Measurements from ENCODE around the gene APOL3. TPM values are rescaled to one million over a fixed set of nuclear protein-coding genes. Genes with fewer than 3 reads are reported as not detected.
"Not testable (repeated sequence)": the region's sequence is repeated elsewhere in the genome, so short reads cannot be mapped to it uniquely, and the experiment has no call there.

The APOL3 gene
- total and polyA plus RNA-seq, 4 donors, result 3.0 to 15.1 (median 5.6) TPM

- H3K27me3 ChIP-seq (ENCODE audit: control insufficient read depth, insufficient read depth, low read length); DNase-seq (ENCODE audit: low read depth in 4 of 6, low spot score in 6 of 6); H3K36me3 ChIP-seq (ENCODE audit: control insufficient read depth, insufficient read depth, low read length); H3K4me3 ChIP-seq (ENCODE audit: low read depth, low read length); H3K27ac ChIP-seq (ENCODE audit: low read depth, low read length); H3K9me3 ChIP-seq (ENCODE audit: control insufficient read depth, insufficient read depth, low read length): not testable (repeated sequence)
- WGBS (ENCODE audit: insufficient coverage), result 73% methylated on average over 4 of the region's 7 CpGs
- peaks cover 16% of the 10 kb centered on the region for H3K4me1 ChIP-seq (ENCODE audit: control insufficient read depth, insufficient read depth, low read length)
These were observed 42.9 kb upstream of the APOL3 start for GRCh38 chr22:36203441-36203840.

DNA sequence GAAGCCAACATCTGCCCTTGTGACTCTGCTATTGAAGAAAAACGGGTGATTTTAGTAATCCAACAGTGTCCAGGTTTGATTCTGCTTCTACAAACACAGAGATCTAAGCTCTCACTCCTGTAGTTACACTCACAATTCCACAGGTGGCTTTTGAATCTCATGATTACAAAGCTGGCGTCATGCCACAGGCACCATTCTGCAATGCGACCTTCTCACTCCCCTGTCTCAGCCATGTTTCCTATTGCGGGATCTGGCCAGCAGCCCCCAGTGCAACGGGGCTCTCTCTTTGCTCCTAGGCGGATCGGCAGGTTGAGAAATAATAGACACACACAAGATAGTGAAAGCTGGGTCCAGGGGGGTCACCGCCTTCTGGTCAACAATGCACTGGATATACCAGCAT lies 42.4 kb upstream of the APOL3 start:
- WGBS (ENCODE audit: insufficient coverage), result 53% methylated on average over 4 of the region's 8 CpGs
- H3K36me3 ChIP-seq (ENCODE audit: control insufficient read depth, insufficient read depth, low read length); H3K9me3 ChIP-seq (ENCODE audit: control insufficient read depth, insufficient read depth, low read length); H3K27me3 ChIP-seq (ENCODE audit: control insufficient read depth, insufficient read depth, low read length); H3K4me3 ChIP-seq (ENCODE audit: low read depth, low read length): not testable (repeated sequence)
- Histone ChIP-seq H3K27ac (ENCODE audit: low read depth, low read length) (peak overlapping the region; percentile 7), H3K4me1 (ENCODE audit: control insufficient read depth, insufficient read depth, low read length) (peaks cover 19% of the 10 kb centered on the region)
- DNase-seq (ENCODE audit: low read depth in 4 of 6, low spot score in 6 of 6), result peak in 2 of 6 donors; percentile 41 to 49

DNA sequence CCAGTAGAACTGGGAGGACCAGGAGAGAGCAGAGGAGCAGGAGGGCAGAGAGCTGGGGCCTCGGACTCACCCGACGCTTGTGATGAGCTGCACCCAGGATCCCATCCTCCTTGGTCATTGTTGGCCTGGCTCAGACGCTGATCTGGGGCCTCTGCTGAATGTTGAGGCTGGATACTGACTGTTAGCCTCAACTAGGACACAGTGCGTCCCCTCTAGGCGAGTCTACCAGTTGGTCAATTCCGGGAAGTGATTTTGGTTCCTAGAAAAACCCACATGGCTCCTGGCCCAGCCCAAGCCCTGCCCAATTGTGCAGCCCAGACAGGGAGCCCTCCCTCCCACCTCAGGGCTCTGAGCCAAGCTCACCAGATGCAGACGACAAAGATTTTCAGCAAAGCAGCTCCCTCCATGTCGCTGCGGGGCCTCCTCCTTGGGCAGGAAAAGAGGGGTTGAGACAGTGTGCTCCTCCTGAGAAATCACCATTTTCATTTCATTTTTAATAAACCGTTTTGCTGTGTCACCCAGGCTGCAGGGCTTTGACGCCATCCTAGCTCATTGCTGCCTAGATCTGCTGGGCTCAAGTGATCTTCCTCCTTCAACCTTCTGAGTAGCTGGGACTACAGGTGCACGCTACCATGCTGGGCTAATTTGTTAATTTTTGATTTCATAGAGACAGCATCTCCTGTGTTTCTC lies 41.2 kb upstream of the APOL3 start, which contains the start of gene APOL4:
Gene APOL4 (minus strand): TSS at position 180 of the 690 bp plus-strand sequence. CDS start 75 bp downstream, at position 105.
- peak in 3 of 6 donors; percentile 39 to 90 (median 76) for DNase-seq (ENCODE audit: low read depth in 4 of 6, low spot score in 6 of 6)
- Histone ChIP-seq H3K27ac (ENCODE audit: low read depth, low read length) (peak within 1 kb of the TSS; percentile 75), H3K9me3 (ENCODE audit: control insufficient read depth, insufficient read depth, low read length) (no peaks in the 10 kb centered on the region), H3K36me3 (ENCODE audit: control insufficient read depth, insufficient read depth, low read length) (no peaks in the 10 kb centered on the region), H3K4me1 (ENCODE audit: control insufficient read depth, insufficient read depth, low read length) (peaks cover 30% of the 10 kb centered on the region), H3K4me3 (ENCODE audit: low read depth, low read length) (peak within 1 kb of the TSS; percentile 18), H3K27me3 (ENCODE audit: control insufficient read depth, insufficient read depth, low read length) (no peaks in the 10 kb centered on the region)
- 55% methylated on average over 9 of the region's 13 CpGs for WGBS (ENCODE audit: insufficient coverage)

GRCh38 chr22:36201025-36201424 lies 40.5 kb upstream of the APOL3 start:
- peaks cover 35% of the 10 kb centered on the region for H3K4me1 ChIP-seq (ENCODE audit: control insufficient read depth, insufficient read depth, low read length)
- H3K4me3 ChIP-seq (ENCODE audit: low read depth, low read length); DNase-seq (ENCODE audit: low read depth in 4 of 6, low spot score in 6 of 6); H3K9me3 ChIP-seq (ENCODE audit: control insufficient read depth, insufficient read depth, low read length); H3K27me3 ChIP-seq (ENCODE audit: control insufficient read depth, insufficient read depth, low read length); H3K36me3 ChIP-seq (ENCODE audit: control insufficient read depth, insufficient read depth, low read length): not testable (repeated sequence)
- H3K27ac ChIP-seq (ENCODE audit: low read depth, low read length), result peak overlapping the region; percentile 75
- WGBS (ENCODE audit: insufficient coverage), result no CpG with 5 or more reads among the region's 5 CpGs

- Histone ChIP-seq H3K9me3 (ENCODE audit: control insufficient read depth, insufficient read depth, low read length) (no peaks in the 10 kb centered on the region), H3K4me3 (ENCODE audit: low read depth, low read length) (no peak overlapping the region), H3K27me3 (ENCODE audit: control insufficient read depth, insufficient read depth, low read length) (no peaks in the 10 kb centered on the region), H3K4me1 (ENCODE audit: control insufficient read depth, insufficient read depth, low read length) (peaks cover 35% of the 10 kb centered on the region), H3K27ac (ENCODE audit: low read depth, low read length) (peak overlapping the region; percentile 68), H3K36me3 (ENCODE audit: control insufficient read depth, insufficient read depth, low read length) (no peaks in the 10 kb centered on the region)
- WGBS (ENCODE audit: insufficient coverage), result 98% methylated on average over 3 of the region's 5 CpGs
- no peak for DNase-seq (ENCODE audit: low read depth in 4 of 6, low spot score in 6 of 6)
These were observed 38.5 kb upstream of the APOL3 start for GRCh38 chr22:36199001-36199551.

GRCh38 chr22:36198536-36198935 lies 38.0 kb upstream of the APOL3 start:
- H3K36me3 ChIP-seq (ENCODE audit: control insufficient read depth, insufficient read depth, low read length), result no peaks in the 10 kb centered on the region
- H3K27me3 ChIP-seq (ENCODE audit: control insufficient read depth, insufficient read depth, low read length), result no peaks in the 10 kb centered on the region
- no peak overlapping the region for H3K4me3 ChIP-seq (ENCODE audit: low read depth, low read length)
- peaks cover 35% of the 10 kb centered on the region for H3K4me1 ChIP-seq (ENCODE audit: control insufficient read depth, insufficient read depth, low read length)
- peak overlapping the region; percentile 68 for H3K27ac ChIP-seq (ENCODE audit: low read depth, low read length)
- no peak for DNase-seq (ENCODE audit: low read depth in 4 of 6, low spot score in 6 of 6)
- H3K9me3 ChIP-seq (ENCODE audit: control insufficient read depth, insufficient read depth, low read length), result no peaks in the 10 kb centered on the region
- WGBS (ENCODE audit: insufficient coverage), result 88% methylated on average over 3 of the region's 3 CpGs

DNA sequence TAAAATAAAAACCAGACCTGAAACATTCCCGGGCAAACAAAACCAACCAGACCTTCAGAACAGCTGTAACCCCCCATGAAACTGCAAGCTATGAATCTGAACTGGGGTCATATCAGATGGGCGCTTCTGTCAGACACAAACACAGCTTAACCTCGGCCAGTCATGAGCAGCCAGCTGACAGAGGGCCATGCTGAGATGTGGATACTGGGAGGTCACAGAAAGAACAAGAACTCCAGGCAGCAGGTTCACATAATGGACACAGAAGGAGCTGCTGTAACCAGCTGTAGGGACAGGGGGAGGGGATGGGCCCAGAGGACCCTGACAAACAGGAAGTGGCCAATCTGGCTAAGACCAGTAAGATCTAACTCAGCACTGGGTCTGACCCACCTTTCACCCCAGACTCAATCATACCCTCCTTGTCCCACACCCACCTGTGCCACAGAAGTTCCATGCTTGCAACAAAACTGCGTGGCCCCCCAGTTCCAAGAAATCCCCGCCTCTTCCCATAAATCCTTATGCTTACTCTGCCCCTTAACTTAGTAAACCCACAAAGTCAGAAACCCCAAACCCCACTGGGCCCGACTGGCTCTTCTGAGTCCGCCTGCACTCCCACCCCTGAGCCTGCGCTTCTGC lies 37.1 kb upstream of the APOL3 start:
- H3K27ac ChIP-seq (ENCODE audit: low read depth, low read length), result peak overlapping the region; percentile 68
- DNase-seq (ENCODE audit: low read depth in 4 of 6, low spot score in 6 of 6), result peak in 3 of 6 donors; percentile 14 to 62 (median 56)

DNA sequence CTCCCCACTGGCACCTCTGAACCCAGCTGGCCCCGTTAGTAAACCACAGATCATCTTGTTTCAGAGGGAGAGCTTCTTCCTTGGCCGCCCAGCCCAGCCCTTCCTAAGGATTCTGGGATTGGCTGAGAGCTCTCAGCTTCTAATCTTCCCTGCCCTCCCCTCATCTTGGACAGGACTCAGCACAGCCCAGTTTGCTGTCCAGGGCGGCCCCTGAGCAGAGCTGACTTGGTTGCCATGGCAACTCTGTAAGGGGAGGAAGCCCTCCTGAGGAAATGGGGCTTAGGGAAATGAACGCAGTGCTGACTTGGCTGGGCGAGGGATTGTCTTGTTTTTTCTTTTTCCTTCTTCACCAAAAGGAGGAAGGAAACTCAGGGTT lies 36.5 kb upstream of the APOL3 start:
- Histone ChIP-seq H3K4me3 (ENCODE audit: low read depth, low read length) (no peak overlapping the region), H3K27ac (ENCODE audit: low read depth, low read length) (peak overlapping the region; percentile 68), H3K27me3 (ENCODE audit: control insufficient read depth, insufficient read depth, low read length) (no peaks in the 10 kb centered on the region), H3K36me3 (ENCODE audit: control insufficient read depth, insufficient read depth, low read length) (no peaks in the 10 kb centered on the region), H3K9me3 (ENCODE audit: control insufficient read depth, insufficient read depth, low read length) (no peaks in the 10 kb centered on the region), H3K4me1 (ENCODE audit: control insufficient read depth, insufficient read depth, low read length) (peaks cover 30% of the 10 kb centered on the region)
- DNase-seq (ENCODE audit: low read depth in 4 of 6, low spot score in 6 of 6), result peak in 5 of 6 donors; percentile 50 to 93 (median 61)
- 11% methylated on average over 1 of the region's 5 CpGs for WGBS (ENCODE audit: insufficient coverage)

More for the DNA sequence above, 37.1 kb upstream of the APOL3 start:
- Histone ChIP-seq H3K4me1 (ENCODE audit: control insufficient read depth, insufficient read depth, low read length) (peaks cover 33% of the 10 kb centered on the region), H3K9me3 (ENCODE audit: control insufficient read depth, insufficient read depth, low read length) (no peaks in the 10 kb centered on the region), H3K4me3 (ENCODE audit: low read depth, low read length) (no peak overlapping the region), H3K36me3 (ENCODE audit: control insufficient read depth, insufficient read depth, low read length) (no peaks in the 10 kb centered on the region), H3K27me3 (ENCODE audit: control insufficient read depth, insufficient read depth, low read length) (no peaks in the 10 kb centered on the region)
- 64% methylated on average over 6 of the region's 8 CpGs for WGBS (ENCODE audit: insufficient coverage)

- H3K9me3 ChIP-seq (ENCODE audit: control insufficient read depth, insufficient read depth, low read length), result no peaks in the 10 kb centered on the region
- H3K36me3 ChIP-seq (ENCODE audit: control insufficient read depth, insufficient read depth, low read length), result no peaks in the 10 kb centered on the region
- H3K27ac ChIP-seq (ENCODE audit: low read depth, low read length), result peak overlapping the region; percentile 68
- H3K4me3 ChIP-seq (ENCODE audit: low read depth, low read length), result no peak overlapping the region
- 17% methylated on average over 2 of the region's 6 CpGs for WGBS (ENCODE audit: insufficient coverage)
- peaks cover 25% of the 10 kb centered on the region for H3K4me1 ChIP-seq (ENCODE audit: control insufficient read depth, insufficient read depth, low read length)
- DNase-seq (ENCODE audit: low read depth in 4 of 6, low spot score in 6 of 6), result no peak
- H3K27me3 ChIP-seq (ENCODE audit: control insufficient read depth, insufficient read depth, low read length), result no peaks in the 10 kb centered on the region
These were observed 35.9 kb upstream of the APOL3 start for GRCh38 chr22:36196254-36197064.

All from spinal cord (tissue), 10 donors.